KMS-11 (cell line): Measurements from ENCODE around the gene CAPG.
"Not testable (repeated sequence)": the region's sequence is repeated elsewhere in the genome, so short reads cannot be mapped to it uniquely, and the experiment has no call there.

Experiments used
- H2AFZ ChIP-seq: fragments of 200-600 bp; sonication (generic); 2 replicates; pipeline ENCODE4 v1.6.1; 2016; ENCODE audit warnings: antibody characterized with exemption, mixed run types, low read depth
- H3K27ac ChIP-seq: fragments of 200-600 bp; sonication (generic); 2 replicates; pipeline ENCODE4 v1.6.1; 2016; ENCODE audit warnings: mild to moderate bottlenecking, mixed run types
- H3K27me3 ChIP-seq: fragments of 200-600 bp; sonication (generic); 2 replicates; pipeline ENCODE4 v1.6.1; 2017; ENCODE audit warnings: mild to moderate bottlenecking, low read depth, mixed run types, moderate library complexity; ENCODE audit not compliant: insufficient read depth
- H3K36me3 ChIP-seq: fragments of 200-600 bp; sonication (generic); 2 replicates; pipeline ENCODE4 v1.6.1; 2017; ENCODE audit warnings: mild to moderate bottlenecking, mixed run types; ENCODE audit not compliant: insufficient read depth
- H3K4me1 ChIP-seq: fragments of 200-600 bp; sonication (generic); 2 replicates; pipeline ENCODE4 v1.6.1; 2016; ENCODE audit warnings: mild to moderate bottlenecking, low read depth, mixed run types; ENCODE audit not compliant: poor library complexity, severe bottlenecking
- H3K4me2 ChIP-seq: fragments of 200-600 bp; sonication (generic); 2 replicates; pipeline ENCODE4 v1.7.0; 2016; ENCODE audit warnings: mild to moderate bottlenecking, mixed run types
- H3K4me3 ChIP-seq: fragments of 200-600 bp; sonication (generic); IDR thresholded peaks from 2 replicates; pipeline ENCODE4 v1.6.1; 2017; ENCODE audit warnings: low read depth, low read length, mixed read lengths; ENCODE audit not compliant: insufficient read depth
- H3K79me2 ChIP-seq: fragments of 200-600 bp; sonication (generic); 2 replicates; pipeline ENCODE4 v1.6.1; 2016; ENCODE audit warnings: low read depth, mixed run types; ENCODE audit not compliant: insufficient read depth
- H3K9ac ChIP-seq: fragments of 200-600 bp; sonication (generic); 2 replicates; pipeline ENCODE4 v1.6.1; 2016; ENCODE audit warnings: mild to moderate bottlenecking, mixed run types
- H4K20me1 ChIP-seq: fragments of 200-600 bp; sonication (generic); 2 replicates; pipeline ENCODE4 v1.6.1; 2016; ENCODE audit warnings: mild to moderate bottlenecking, mixed run types; ENCODE audit not compliant: insufficient read depth
- CTCF ChIP-seq: fragments of 200-600 bp; sonication (generic); conservative IDR thresholded peaks from 2 replicates; pipeline ENCODE4 v1.6.1; 2017; ENCODE audit warnings: low read depth, mild to moderate bottlenecking, antibody characterized with exemption, low read length, moderate library complexity, mixed read lengths

Gene CAPG

GRCh38 chr2:85419009-85419675 is 9.0 kb upstream of the CAPG start:
- Histone ChIP-seq H3K9ac (peak overlapping the region; percentile 91), H3K4me3 (peak overlapping the region; percentile 84), H3K4me2 (peak overlapping the region; percentile 91), H3K79me2 (no peaks in the 10 kb centered on the region), H3K36me3 (no peaks in the 10 kb centered on the region), H3K27me3 (no peaks in the 10 kb centered on the region), H3K4me1 (peaks cover 63% of the 10 kb centered on the region), H2AFZ (peak overlapping the region; percentile 95), H4K20me1 (no peaks in the 10 kb centered on the region), H3K27ac (peak overlapping the region; percentile 90)
- no peak for TF ChIP-seq CTCF

- Histone ChIP-seq H3K4me2 (peak within 1 kb of the TSS; percentile 91), H4K20me1 (no peaks in the 10 kb centered on the region), H3K27ac (peak within 1 kb of the TSS; percentile 90), H3K27me3 (no peaks in the 10 kb centered on the region), H2AFZ (peak within 1 kb of the TSS; percentile 95), H3K36me3 (no peaks in the 10 kb centered on the region), H3K79me2 (no peaks in the 10 kb centered on the region), H3K9ac (peak within 1 kb of the TSS; percentile 91), H3K4me3 (peak within 1 kb of the TSS; percentile 84), H3K4me1 (peaks cover 57% of the 10 kb centered on the region)
- no peak for TF ChIP-seq CTCF
Observed at GRCh38 chr2:85418132-85419008, 8.2 kb upstream of the CAPG start, which contains the start of gene SH2D6. SH2D6 (plus strand) TSS chr2:85418714; CDS start chr2:85429466, 10,752 bp downstream.

GRCh38 chr2:85415980-85416650 is 5.9 kb upstream of the CAPG start:
- Histone ChIP-seq H3K36me3 (no peaks in the 10 kb centered on the region), H3K9ac (no peak overlapping the region), H2AFZ (no peak overlapping the region), H3K27me3 (no peaks in the 10 kb centered on the region), H3K4me3 (no peak overlapping the region), H3K79me2 (no peaks in the 10 kb centered on the region), H4K20me1 (no peaks in the 10 kb centered on the region), H3K4me2 (no peak overlapping the region), H3K4me1 (peaks cover 47% of the 10 kb centered on the region), H3K27ac (no peak overlapping the region)
- TF ChIP-seq CTCF = no peak

- Histone ChIP-seq H3K27me3 (no peaks in the 10 kb centered on the region), H3K4me2 (peak overlapping the region; percentile 30; the same call in 1 of the 2 replicates), H2AFZ (peak overlapping the region; percentile 20; the same call in 1 of the 2 replicates), H4K20me1 (no peaks in the 10 kb centered on the region), H3K36me3 (no peaks in the 10 kb centered on the region), H3K4me1 (peaks cover 47% of the 10 kb centered on the region), H3K4me3 (no peak overlapping the region), H3K27ac (peak overlapping the region; percentile 48), H3K79me2 (no peaks in the 10 kb centered on the region), H3K9ac (no peak overlapping the region)
- TF ChIP-seq CTCF = no peak
Observed at GRCh38 chr2:85414761-85415553, 4.8 kb upstream of the CAPG start.

- not testable (repeated sequence) for H3K9ac ChIP-seq, H3K27me3 ChIP-seq, H4K20me1 ChIP-seq, H3K4me3 ChIP-seq, H3K79me2 ChIP-seq, H3K36me3 ChIP-seq
- peaks cover 48% of the 10 kb centered on the region for H3K4me1 ChIP-seq
- peak overlapping the region; percentile 30; the same call in 1 of the 2 replicates for H3K4me2 ChIP-seq
- 0 out of 2 replicates have a peak overlapping the region, but pooled peaks have one; percentile 20 for H2AFZ ChIP-seq
- H3K27ac ChIP-seq = peak overlapping the region; percentile 48
Observed at GRCh38 chr2:85414421-85414759, 4.2 kb upstream of the CAPG start.
